ENCODE data around the gene OR4X2.

The OR4X2 gene

GRCh38 chr11:48270621-48271020 is 25.7 kb downstream of the OR4X2 start:
- no peak overlapping the region for H3K27ac ChIP-seq (ENCODE audit: low read depth, low read length, severe bottlenecking)
- no peaks in the 10 kb centered on the region for H3K36me3 ChIP-seq (ENCODE audit: control insufficient read depth, insufficient read depth, low read length)
- H3K9me3 ChIP-seq (ENCODE audit: control insufficient read depth, low read length): peaks cover 18% of the 10 kb centered on the region
- H3K4me1 ChIP-seq (ENCODE audit: control insufficient read depth, insufficient read depth, low read length, poor library complexity, severe bottlenecking): no peaks in the 10 kb centered on the region
- 50 to 60% methylated on average over 1 to 2 of the region's 3 CpGs for WGBS, 2 experiments (ENCODE audit: insufficient coverage in 2 of 2)
- no peak overlapping the region for H3K4me3 ChIP-seq (ENCODE audit: extremely low read depth, insufficient read depth, low read length, poor library complexity, severe bottlenecking)

GRCh38 chr11:48272606-48273005 is 27.7 kb downstream of the OR4X2 start:
- Histone ChIP-seq H3K27ac (ENCODE audit: low read depth, low read length, severe bottlenecking) (no peak overlapping the region), H3K4me3 (ENCODE audit: extremely low read depth, insufficient read depth, low read length, poor library complexity, severe bottlenecking) (no peak overlapping the region), H3K4me1 (ENCODE audit: control insufficient read depth, insufficient read depth, low read length, poor library complexity, severe bottlenecking) (no peaks in the 10 kb centered on the region), H3K9me3 (ENCODE audit: control insufficient read depth, low read length) (peaks cover 14% of the 10 kb centered on the region), H3K36me3 (ENCODE audit: control insufficient read depth, insufficient read depth, low read length) (no peaks in the 10 kb centered on the region)
- 57% methylated on average over 1 of the region's 1 CpG for WGBS, 2 experiments (ENCODE audit: insufficient coverage in 2 of 2)

Data from mesodermal cell (in vitro differentiated cells).